Panc1 (cell line): Measurements from ENCODE around the gene PYGO2.

Experiments
- POLR2AphosphoS5 ChIP-seq: IDR thresholded peaks from 2 replicates; pipeline ENCODE4 v1.6.1; 2012; ENCODE audit warnings: mild to moderate bottlenecking, low read depth, low read length, moderate library complexity
- TCF7L2 ChIP-seq: IDR thresholded peaks from 2 replicates; pipeline ENCODE4 v1.6.1; 2011; ENCODE audit warnings: mild to moderate bottlenecking, low read depth, low read length, inconsistent platforms
- TF ChIP-seq, protein P1 (sequence below): fragments of 450-650 bp; IDR thresholded peaks from 2 replicates; pipeline ENCODE4 v1.5.1; 2017; ENCODE audit warnings: mild to moderate bottlenecking
- TF ChIP-seq, protein P2 (sequence below), 2 experiments: IDR thresholded peaks; 2 replicates each; pipeline ENCODE4 v1.6.1; 2011 to 2012; ENCODE audit warnings: low read depth in 2 of 2, control low read depth in 1 of 2, low read length in 1 of 2, mild to moderate bottlenecking in 1 of 2, moderate library complexity in 1 of 2; ENCODE audit not compliant: insufficient read depth in 1 of 2

DNA sequence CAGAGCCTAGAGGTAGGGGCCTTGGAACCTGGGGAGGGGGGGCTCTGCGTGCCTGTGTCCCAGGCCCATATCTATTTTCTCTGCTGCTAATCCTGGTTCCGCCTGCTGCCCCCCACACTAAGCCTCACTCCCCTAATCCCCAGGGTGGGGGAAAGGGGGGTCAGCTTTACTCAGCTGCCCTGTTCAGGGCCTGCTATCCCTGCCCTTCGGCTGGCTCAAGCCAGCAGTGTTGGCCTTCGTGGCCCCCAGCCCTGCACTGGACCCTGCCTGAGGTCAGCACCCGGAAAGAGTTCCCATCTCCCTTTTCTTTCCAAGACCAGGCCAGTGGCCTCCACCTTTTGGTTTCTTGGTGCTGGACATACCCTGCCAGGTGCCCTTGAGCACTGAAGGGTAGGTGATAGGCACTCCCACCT, 49.4 kb upstream of the PYGO2 start:
- TF ChIP-seq, protein P1, sequence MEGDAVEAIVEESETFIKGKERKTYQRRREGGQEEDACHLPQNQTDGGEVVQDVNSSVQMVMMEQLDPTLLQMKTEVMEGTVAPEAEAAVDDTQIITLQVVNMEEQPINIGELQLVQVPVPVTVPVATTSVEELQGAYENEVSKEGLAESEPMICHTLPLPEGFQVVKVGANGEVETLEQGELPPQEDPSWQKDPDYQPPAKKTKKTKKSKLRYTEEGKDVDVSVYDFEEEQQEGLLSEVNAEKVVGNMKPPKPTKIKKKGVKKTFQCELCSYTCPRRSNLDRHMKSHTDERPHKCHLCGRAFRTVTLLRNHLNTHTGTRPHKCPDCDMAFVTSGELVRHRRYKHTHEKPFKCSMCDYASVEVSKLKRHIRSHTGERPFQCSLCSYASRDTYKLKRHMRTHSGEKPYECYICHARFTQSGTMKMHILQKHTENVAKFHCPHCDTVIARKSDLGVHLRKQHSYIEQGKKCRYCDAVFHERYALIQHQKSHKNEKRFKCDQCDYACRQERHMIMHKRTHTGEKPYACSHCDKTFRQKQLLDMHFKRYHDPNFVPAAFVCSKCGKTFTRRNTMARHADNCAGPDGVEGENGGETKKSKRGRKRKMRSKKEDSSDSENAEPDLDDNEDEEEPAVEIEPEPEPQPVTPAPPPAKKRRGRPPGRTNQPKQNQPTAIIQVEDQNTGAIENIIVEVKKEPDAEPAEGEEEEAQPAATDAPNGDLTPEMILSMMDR = no peak
- TF ChIP-seq POLR2AphosphoS5 (no peak), TCF7L2 (no peak)
- TF ChIP-seq, protein P2, sequence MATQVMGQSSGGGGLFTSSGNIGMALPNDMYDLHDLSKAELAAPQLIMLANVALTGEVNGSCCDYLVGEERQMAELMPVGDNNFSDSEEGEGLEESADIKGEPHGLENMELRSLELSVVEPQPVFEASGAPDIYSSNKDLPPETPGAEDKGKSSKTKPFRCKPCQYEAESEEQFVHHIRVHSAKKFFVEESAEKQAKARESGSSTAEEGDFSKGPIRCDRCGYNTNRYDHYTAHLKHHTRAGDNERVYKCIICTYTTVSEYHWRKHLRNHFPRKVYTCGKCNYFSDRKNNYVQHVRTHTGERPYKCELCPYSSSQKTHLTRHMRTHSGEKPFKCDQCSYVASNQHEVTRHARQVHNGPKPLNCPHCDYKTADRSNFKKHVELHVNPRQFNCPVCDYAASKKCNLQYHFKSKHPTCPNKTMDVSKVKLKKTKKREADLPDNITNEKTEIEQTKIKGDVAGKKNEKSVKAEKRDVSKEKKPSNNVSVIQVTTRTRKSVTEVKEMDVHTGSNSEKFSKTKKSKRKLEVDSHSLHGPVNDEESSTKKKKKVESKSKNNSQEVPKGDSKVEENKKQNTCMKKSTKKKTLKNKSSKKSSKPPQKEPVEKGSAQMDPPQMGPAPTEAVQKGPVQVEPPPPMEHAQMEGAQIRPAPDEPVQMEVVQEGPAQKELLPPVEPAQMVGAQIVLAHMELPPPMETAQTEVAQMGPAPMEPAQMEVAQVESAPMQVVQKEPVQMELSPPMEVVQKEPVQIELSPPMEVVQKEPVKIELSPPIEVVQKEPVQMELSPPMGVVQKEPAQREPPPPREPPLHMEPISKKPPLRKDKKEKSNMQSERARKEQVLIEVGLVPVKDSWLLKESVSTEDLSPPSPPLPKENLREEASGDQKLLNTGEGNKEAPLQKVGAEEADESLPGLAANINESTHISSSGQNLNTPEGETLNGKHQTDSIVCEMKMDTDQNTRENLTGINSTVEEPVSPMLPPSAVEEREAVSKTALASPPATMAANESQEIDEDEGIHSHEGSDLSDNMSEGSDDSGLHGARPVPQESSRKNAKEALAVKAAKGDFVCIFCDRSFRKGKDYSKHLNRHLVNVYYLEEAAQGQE (IDR thresholded peaks at IDR 0.05; ENCODE audit: insufficient read depth in 1 of 2, low read depth in 2 of 2, low read length in 1 of 2) = no peak
